ENCODE measurements around the gene PHC1. TPM values are rescaled to one million over a fixed set of nuclear protein-coding genes. Genes with fewer than 3 reads are reported as not detected.

PHC1 gene
- total RNA-seq, 1 donor from 2014 or later = 209 TPM

DNA sequence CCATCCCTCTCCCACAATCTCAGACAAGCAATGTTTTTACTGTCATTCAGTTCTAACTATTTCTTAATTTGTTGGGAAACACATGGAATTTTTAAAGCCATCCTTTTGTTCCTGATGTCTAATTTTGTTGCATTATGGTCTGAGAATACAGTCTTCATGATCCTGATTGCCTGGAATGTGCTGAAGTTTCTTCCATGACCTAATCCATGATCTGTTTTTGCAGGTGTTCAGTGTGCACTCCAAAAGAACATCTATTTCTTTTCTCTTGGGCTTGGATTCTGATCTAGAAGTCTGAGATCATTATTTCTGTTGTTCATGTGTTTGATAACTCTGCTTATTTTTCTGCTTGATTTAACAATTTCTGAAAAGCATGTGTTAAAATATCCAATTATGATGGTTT is 43.2 kb upstream of the PHC1 start:
- H3K27ac Mint-ChIP-seq = no peak overlapping the region
- no peak overlapping the region for H3K4me3 Mint-ChIP-seq (ENCODE audit: low read depth)
- H3K36me3 Mint-ChIP-seq (ENCODE audit: insufficient read depth) = no peaks in the 10 kb centered on the region
- DNase-seq (ENCODE audit: low spot score, unreplicated experiment) = no peak
- no peaks in the 10 kb centered on the region for H3K9me3 Mint-ChIP-seq (ENCODE audit: low read depth)
- TF ChIP-seq, protein P1, sequence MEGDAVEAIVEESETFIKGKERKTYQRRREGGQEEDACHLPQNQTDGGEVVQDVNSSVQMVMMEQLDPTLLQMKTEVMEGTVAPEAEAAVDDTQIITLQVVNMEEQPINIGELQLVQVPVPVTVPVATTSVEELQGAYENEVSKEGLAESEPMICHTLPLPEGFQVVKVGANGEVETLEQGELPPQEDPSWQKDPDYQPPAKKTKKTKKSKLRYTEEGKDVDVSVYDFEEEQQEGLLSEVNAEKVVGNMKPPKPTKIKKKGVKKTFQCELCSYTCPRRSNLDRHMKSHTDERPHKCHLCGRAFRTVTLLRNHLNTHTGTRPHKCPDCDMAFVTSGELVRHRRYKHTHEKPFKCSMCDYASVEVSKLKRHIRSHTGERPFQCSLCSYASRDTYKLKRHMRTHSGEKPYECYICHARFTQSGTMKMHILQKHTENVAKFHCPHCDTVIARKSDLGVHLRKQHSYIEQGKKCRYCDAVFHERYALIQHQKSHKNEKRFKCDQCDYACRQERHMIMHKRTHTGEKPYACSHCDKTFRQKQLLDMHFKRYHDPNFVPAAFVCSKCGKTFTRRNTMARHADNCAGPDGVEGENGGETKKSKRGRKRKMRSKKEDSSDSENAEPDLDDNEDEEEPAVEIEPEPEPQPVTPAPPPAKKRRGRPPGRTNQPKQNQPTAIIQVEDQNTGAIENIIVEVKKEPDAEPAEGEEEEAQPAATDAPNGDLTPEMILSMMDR (IDR thresholded peaks at IDR 0.05; ENCODE audit: unreplicated experiment) = no peak
- H3K27me3 Mint-ChIP-seq = no peaks in the 10 kb centered on the region
- H3K4me1 Mint-ChIP-seq (ENCODE audit: low read depth) = no peaks in the 10 kb centered on the region

DNA sequence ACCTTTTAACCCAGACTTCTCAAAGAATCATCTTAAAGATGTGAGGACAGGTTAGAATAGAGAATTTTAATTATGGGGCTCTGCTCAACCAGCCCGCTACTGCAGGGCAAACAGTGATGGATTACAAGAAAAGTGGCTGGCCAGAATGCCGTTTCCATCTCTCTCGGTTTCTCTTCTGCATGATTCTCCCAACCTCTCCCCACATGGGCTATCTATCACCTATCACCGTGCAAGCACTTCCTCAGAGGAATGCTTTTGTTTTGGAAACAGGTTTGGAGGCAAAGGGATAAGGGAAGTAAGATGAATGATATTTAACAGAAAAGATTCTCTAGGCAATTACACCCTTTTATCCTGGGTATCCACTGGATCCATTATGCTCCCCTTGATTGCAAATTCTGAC is 37.4 kb upstream of the PHC1 start:
- no peaks in the 10 kb centered on the region for H3K36me3 Mint-ChIP-seq (ENCODE audit: insufficient read depth)
- no peak overlapping the region for H3K27ac Mint-ChIP-seq
- DNase-seq (ENCODE audit: low spot score, unreplicated experiment) = no peak
- no peak overlapping the region for H3K4me3 Mint-ChIP-seq (ENCODE audit: low read depth)
- no peaks in the 10 kb centered on the region for H3K9me3 Mint-ChIP-seq (ENCODE audit: low read depth)
- peaks cover 4% of the 10 kb centered on the region for H3K4me1 Mint-ChIP-seq (ENCODE audit: low read depth)
- no peaks in the 10 kb centered on the region for H3K27me3 Mint-ChIP-seq
- TF ChIP-seq, protein P1 (IDR thresholded peaks at IDR 0.05; ENCODE audit: unreplicated experiment) = no peak

DNA sequence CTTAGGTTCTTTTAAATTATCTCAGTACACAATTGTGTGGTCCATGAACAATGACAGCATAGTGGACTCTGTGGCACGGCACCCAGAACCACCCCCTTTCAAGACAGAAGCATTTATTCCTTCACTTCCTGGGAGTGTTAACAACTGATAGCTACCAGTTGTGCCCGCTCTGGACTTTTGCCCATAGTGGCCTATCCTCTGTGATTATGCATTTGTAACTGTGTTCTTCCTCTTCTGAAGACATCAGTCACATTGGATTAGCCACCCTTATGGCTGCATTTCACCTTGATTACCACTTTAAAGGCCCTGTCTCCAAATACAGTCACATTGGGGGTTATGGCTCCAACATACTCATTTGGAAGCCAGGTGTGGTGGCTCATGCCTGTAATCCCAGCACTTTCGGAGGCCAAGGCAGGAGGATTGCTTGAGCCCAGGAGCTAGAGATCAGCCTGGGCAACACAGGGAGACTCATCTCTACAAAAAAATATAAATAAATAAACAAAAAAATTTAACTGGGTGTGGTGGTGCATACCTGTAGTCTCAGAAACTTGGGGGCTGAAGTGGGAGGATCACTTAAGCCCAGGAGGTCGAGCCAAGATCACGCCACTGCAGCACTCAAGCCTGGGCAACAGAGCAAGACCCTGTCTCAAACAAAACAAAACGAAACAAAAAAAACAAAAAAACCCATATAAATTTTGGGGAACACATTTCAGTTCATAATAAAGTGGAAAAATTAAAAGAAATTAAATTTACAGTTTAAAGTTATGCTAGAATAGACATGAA is 27.6 kb upstream of the PHC1 start:
- Mint-ChIP-seq H3K9me3 (ENCODE audit: low read depth) (peaks cover 9% of the 10 kb centered on the region), H3K4me1 (ENCODE audit: low read depth) (peaks cover 8% of the 10 kb centered on the region), H3K4me3 (ENCODE audit: low read depth) (no peak overlapping the region), H3K36me3 (ENCODE audit: insufficient read depth) (peaks cover 4% of the 10 kb centered on the region), H3K27ac (no peak overlapping the region), H3K27me3 (no peaks in the 10 kb centered on the region)
- DNase-seq (ENCODE audit: low spot score, unreplicated experiment) = no peak
- TF ChIP-seq, protein P1 (IDR thresholded peaks at IDR 0.05; ENCODE audit: unreplicated experiment) = no peak

DNA sequence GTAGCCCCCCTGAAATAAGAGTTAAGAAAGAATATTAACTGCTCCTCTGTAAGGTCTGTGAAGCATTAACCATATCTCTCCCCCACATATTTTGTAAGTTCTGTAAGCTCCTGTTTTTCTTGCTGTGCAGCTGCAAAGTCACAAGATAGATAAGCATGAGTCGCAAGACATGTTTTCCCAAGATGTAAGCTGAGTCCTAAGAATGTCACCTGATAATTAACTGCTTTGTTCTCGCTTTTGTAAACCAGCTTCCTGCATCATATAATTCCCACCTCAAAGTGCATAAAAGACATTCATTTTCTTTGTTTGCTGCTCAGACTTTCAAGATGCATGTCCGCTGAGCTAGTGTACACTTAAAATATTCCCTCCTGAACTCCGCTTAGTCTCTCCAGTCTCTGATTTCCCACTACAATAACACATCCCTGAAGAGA is 27.0 kb upstream of the PHC1 start:
- H3K9me3 Mint-ChIP-seq (ENCODE audit: low read depth) = peaks cover 9% of the 10 kb centered on the region
- no peaks in the 10 kb centered on the region for H3K27me3 Mint-ChIP-seq
- H3K4me1 Mint-ChIP-seq (ENCODE audit: low read depth) = peaks cover 8% of the 10 kb centered on the region
- no peak overlapping the region for H3K4me3 Mint-ChIP-seq (ENCODE audit: low read depth)
- peaks cover 4% of the 10 kb centered on the region for H3K36me3 Mint-ChIP-seq (ENCODE audit: insufficient read depth)
- no peak for DNase-seq (ENCODE audit: low spot score, unreplicated experiment)
- peak overlapping the region; percentile 9 for H3K27ac Mint-ChIP-seq
- TF ChIP-seq, protein P1 (IDR thresholded peaks at IDR 0.05; ENCODE audit: unreplicated experiment) = no peak

DNA sequence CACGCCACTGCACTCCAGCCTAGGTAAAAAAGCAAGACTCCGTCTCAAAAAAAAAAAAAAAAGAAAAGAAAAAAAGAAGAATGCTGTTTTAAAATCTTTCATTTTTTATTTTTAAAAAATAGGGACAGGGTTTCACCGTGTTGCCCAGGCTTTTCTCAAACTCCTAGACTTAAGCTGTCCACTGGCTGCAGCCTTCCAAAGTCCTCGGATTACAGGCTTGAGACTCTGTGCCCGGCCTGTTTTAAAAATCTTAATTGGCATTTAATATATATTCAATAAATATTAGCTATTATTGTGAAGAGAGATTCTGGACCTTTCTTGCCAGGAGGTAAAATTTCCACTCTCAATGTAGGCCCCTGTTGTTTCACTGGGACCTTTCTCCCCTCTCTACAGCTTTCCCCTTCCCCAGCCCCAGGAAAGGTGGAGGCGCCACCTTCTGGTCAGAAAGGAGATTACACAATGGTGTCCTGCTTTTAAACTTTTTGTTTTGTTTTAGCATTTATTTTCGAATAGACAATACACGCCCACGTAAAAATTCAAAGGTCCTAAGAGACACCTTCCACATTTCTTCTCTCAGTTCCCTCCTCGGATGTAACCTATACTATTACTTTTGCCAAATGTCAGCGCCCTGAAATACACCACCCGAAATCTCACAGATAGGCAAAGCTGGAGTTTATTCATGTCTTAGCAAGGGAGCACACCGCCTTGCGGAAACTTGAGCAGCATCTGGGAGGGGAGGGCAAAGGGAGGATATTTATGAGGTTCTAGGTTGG is 23.8 kb upstream of the PHC1 start:
- DNase-seq (ENCODE audit: low spot score, unreplicated experiment) = peak; percentile 74
- Mint-ChIP-seq H3K27me3 (no peaks in the 10 kb centered on the region), H3K27ac (peak overlapping the region; percentile 30), H3K4me3 (ENCODE audit: low read depth) (peak overlapping the region; percentile 81), H3K9me3 (ENCODE audit: low read depth) (peaks cover 6% of the 10 kb centered on the region), H3K4me1 (ENCODE audit: low read depth) (peaks cover 8% of the 10 kb centered on the region), H3K36me3 (ENCODE audit: insufficient read depth) (peaks cover 4% of the 10 kb centered on the region)
- TF ChIP-seq, protein P1 (IDR thresholded peaks at IDR 0.05; ENCODE audit: unreplicated experiment) = peak; percentile 100
